Loucy (cell line): ENCODE data around the gene PUS7.
"Not testable (repeated sequence)": the region's sequence is repeated elsewhere in the genome, so short reads cannot be mapped to it uniquely, and the experiment has no call there.

Source experiments
- EZH2phosphoT487 ChIP-seq: fragments of 200-600 bp; IDR thresholded peaks from 2 replicates; pipeline ENCODE4 v1.6.1; 2018; ENCODE audit warnings: antibody characterized with exemption, mild to moderate bottlenecking, moderate library complexity, borderline replicate concordance
- TF ChIP-seq, protein P1 (sequence below): fragments of 200-600 bp; sonication (generic); conservative IDR thresholded peaks from 2 replicates; pipeline ENCODE4 v1.5.1; 2014; ENCODE audit warnings: mild to moderate bottlenecking, antibody characterized with exemption, low read length

DNA sequence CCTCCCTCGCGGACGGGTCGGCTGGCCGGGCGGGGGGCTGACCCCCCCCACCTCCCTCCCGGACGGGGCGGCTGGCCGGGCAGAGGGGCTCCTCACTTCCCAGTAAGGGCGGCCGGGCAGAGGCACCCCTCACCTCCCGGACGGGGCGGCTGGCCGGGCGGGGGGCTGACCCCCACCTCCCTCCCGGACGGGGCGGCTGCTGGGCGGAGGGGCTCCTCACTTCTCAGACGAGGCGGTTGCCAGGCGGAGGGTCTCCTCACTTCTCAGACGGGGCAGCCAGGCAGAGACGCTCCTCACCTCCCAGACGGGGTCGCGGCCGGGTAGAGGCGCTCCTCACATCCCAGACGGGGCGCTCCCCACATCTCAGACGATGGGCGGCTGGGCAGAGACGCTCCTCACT is 111.3 kb downstream of the PUS7 start:
- TF ChIP-seq, protein P1, sequence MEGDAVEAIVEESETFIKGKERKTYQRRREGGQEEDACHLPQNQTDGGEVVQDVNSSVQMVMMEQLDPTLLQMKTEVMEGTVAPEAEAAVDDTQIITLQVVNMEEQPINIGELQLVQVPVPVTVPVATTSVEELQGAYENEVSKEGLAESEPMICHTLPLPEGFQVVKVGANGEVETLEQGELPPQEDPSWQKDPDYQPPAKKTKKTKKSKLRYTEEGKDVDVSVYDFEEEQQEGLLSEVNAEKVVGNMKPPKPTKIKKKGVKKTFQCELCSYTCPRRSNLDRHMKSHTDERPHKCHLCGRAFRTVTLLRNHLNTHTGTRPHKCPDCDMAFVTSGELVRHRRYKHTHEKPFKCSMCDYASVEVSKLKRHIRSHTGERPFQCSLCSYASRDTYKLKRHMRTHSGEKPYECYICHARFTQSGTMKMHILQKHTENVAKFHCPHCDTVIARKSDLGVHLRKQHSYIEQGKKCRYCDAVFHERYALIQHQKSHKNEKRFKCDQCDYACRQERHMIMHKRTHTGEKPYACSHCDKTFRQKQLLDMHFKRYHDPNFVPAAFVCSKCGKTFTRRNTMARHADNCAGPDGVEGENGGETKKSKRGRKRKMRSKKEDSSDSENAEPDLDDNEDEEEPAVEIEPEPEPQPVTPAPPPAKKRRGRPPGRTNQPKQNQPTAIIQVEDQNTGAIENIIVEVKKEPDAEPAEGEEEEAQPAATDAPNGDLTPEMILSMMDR: not testable (repeated sequence)
- TF ChIP-seq EZH2phosphoT487: not testable (repeated sequence)
